Measurements from ENCODE around the gene INPPL1.
A peak's percentile ranks its signal among the peaks of the same experiment; 100 is the strongest.

The INPPL1 gene

DNA sequence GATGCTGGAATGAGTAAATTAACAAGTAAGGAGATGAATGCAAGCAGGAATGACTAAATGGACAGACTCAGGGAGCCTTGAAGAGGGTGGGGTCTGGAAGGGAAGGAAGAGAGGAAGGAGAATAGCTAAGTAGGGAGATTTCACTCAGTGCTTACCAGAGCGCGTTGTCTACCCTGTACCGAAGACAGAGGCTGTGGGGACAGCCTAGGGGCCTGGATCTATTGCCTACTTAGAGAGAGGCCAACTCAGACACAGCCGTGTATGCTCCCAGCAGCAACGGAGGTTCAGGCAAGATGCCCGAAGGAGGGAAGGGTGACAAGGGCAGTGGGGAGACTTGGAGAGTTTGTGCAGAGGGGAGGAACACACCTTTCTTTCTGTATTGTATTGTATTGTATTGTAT is 7.9 kb upstream of the INPPL1 start, which contains the start of gene FOLR2:
Gene FOLR2 (plus strand): TSS at position 157 of the 400 bp plus-strand sequence. CDS start 1,791 bp downstream, outside the sequence.
- DNase-seq (ENCODE audit: low spot score), result no peak

DNA sequence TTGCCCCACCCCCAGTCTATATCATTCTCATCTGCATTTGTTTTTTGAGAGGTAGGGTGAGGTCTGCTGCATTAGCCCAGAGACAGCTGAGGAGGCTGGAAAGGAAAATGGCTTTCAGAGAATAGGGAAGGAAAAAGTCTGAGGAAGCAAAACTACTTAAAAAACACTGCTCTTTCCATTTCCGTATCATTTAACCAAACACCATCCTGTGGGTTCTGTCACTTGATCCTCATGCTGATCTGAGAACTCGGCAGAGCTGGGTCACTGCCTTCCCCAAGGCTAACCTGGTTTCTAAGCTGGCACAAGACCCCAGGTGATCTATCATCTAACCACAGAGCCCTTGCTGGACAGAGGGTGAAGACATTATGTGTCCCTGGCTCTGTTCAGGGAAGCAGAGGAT is 6.7 kb upstream of the INPPL1 start:
- no peak for DNase-seq (ENCODE audit: low spot score)

DNA sequence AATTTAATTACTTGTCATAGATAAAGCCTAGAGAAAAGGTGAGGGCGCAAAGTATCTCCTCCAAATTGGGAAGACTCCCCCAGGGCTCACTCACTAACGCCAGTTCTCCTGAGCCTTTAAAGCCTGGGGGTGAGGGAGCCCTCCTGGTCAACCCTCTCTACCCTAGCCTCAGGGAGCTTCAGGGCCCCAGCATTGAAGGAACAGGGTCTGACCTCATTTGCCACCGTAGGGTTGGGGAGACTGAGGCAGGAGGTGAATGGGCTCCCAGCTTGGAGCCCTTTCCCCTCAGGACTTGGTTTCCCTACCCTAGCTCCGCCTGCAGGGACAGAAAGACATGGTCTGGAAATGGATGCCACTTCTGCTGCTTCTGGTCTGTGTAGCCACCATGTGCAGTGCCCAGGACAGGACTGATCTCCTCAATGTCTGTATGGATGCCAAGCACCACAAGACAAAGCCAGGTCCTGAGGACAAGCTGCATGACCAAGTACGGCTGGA is 6.3 kb upstream of the INPPL1 start:
- no peak for DNase-seq (ENCODE audit: low spot score)

DNA sequence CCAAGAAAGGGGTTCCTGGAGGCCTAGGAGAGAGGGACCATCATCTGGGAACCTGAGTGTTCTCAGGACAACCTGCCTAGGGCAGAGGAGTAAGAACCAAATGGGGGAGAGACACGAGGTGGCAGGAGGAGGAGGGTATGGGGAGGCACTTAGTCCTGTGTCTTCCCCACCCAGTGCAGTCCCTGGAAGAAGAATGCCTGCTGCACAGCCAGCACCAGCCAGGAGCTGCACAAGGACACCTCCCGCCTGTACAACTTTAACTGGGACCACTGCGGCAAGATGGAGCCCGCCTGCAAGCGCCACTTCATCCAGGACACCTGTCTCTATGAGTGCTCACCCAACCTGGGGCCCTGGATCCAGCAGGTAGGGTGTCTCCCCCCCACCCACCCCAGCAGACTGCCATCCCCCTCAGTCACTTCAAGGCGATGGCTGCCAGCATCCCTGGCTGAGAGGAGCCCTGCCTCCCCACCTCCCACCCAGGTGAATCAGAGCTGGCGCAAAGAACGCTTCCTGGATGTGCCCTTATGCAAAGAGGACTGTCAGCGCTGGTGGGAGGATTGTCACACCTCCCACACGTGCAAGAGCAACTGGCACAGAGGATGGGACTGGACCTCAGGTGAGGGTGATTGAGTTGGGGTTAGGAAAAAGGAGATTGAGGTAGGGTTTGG is 3.7 kb upstream of the INPPL1 start:
- no peak for DNase-seq (ENCODE audit: low spot score)

DNA sequence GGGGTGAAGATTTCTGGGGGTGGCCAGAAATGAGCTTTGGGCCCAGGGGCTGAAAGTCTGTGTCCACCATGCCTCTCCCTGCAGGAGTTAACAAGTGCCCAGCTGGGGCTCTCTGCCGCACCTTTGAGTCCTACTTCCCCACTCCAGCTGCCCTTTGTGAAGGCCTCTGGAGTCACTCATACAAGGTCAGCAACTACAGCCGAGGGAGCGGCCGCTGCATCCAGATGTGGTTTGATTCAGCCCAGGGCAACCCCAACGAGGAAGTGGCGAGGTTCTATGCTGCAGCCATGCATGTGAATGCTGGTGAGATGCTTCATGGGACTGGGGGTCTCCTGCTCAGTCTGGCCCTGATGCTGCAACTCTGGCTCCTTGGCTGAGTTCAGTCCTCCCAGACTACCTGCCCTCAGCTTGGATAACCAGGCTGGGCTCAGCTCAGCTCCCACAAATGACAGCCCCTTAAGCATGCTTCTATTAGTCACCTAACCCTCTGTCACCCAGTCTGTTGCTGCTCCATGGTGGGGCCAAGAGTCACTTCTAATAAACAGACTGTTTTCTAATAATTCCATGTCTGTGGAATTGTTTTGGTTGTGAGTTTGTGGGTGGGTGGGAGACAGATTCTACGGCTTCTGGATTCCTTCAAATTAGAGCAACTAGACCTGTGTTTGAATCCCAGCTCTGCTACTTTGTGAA is 3.0 kb upstream of the INPPL1 start:
- DNase-seq (ENCODE audit: low spot score), result no peak

DNA sequence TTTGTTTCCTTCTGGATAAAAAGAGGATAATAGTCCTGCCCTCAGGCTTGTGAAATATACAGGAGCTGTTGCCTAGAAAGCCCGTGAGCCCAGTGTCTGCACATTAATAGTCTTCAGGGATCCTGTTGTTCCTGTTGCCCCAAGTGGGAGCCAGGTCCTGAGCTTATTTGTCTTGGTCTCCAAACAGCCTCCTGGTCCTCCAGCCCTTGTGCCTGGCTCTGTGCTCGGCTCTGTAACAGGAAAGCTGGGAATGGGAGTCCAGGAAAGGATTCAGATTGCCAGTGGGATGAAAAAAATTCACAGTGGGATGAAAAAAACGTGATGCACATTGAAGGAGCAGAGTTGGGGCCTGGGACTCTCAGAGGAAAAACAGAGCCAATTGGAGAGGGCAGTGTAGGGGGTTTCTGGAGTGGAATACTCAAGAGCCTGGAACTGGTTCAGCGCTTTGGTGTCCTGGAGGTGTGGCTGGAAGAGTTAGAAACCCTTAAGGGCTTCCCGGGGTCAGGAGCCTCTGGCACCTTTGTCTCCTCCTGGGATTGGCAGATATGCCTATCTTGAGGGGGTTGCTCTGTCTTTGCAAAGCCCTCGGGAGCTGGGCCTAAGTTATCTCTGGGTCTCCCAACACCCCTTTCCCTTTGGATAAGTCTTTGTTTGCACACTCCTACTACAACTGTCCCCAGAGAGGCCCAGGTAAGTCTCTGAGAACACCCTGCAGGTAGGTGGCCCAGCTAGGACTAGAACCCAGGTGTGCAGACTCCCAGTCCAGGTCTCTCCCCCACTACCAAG is 2.3 kb upstream of the INPPL1 start:
- no peak for DNase-seq (ENCODE audit: low spot score)

DNA sequence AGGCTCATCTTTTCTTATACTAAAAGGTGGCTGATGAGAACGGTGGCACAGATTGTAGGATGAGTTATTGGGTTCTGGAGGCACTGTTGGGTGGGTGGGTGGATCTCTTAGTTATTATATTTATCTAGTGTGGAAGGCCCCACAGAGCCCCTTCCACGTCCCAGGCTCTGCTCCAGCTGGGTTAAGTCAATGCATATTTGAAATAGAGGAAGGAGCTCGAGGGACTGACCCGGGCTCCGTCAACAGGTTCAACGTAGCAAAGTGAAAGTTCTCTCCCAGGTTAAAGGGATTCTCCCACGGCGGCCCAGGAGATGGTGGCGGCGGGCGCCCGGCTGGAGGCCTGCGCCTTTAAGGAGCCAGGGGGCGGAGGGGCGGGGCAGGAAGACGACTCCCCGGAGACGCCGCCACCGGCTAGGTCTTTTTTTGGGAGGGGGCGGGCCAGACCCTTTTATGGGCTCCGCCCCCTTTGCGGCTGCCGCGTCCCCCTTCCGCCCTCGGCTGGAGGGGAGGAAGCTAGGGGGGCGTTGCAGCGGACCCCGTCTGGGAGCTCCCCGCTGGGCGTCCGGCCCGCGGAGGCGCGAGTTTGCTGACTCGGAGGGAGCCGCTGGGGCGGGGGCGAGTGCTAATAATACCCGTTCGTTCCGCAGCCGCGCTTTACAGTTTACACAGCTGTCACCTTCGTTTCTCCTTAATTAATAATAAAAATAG is 1.5 kb upstream of the INPPL1 start:
- peak; percentile 93 for DNase-seq (ENCODE audit: low spot score)

DNA sequence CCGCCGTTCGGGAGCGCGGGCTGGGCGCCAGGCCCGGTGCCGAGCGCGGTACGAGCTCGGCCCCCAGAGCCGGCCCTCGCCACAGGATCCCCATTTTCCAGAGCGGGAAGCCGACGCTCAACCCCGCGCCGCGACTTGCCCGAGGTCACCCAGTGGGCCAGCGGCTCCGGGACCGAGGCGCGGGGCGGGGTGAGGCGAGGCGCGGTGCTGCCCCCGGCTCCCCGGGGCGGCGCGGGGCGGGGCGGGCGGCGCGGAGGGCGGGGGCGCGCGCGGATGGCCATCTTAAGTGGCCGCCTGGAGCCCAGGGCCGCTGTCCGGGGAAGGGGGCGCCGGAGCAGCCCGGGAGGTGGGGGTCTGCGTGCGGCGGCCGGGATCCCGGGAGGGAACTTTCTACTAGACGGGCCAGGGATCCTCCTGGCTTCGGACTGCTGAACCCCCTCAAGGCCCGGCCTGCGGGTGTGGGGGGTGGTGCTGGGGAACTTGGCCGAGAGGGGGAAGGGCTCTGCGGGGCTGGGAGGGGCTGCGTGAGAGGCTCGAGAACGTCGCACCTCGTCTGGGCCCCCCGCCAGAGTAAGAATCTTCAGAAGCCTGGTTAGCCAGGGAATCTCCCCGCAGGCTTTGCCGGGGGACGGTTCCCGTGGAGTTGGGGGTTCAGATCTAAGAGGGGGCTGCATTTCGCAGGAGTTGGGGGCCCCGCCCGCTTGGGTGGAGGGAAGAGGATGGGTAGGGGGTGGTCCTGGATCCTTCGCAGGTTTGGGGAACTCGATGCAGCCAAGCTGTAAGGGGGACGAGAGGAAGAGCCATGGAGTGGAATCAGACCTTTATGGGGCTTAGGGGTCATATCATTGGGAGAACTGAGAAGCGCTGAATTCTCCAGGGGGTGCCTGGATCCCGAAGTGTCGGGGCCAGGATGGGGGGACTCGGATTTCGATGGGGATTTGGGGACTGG is 678 bp upstream of the INPPL1 start:
- DNase-seq (ENCODE audit: low spot score), result peak; percentile 46

DNA sequence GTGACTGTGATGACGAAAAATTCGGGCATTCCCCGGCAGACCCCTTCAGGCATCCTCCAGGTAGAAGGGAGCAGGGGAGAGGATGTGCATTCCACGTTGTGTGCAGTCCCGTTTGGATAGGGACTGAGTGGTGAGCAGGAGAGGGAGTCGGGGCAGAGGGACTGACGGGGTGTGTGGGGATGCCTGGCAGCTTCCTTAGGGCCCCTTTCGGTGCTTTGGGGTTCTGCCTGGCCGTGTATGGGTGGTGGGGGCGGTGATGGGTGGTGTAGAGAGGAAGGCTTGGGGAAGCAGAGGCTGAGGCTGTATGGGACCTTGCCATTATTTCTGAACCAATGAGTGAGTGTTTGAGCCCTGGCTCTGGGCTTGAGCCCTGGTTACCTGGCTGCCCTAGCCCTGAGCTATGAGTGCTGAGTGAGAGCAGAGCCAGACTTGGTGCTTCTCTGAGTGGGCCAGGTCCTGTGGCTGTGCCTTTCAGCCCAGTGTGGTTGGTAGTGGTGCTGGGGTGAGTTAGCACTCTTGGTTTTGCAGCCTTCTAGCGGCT is 914 bp downstream of the INPPL1 start:
- DNase-seq (ENCODE audit: low spot score), result no peak

DNA sequence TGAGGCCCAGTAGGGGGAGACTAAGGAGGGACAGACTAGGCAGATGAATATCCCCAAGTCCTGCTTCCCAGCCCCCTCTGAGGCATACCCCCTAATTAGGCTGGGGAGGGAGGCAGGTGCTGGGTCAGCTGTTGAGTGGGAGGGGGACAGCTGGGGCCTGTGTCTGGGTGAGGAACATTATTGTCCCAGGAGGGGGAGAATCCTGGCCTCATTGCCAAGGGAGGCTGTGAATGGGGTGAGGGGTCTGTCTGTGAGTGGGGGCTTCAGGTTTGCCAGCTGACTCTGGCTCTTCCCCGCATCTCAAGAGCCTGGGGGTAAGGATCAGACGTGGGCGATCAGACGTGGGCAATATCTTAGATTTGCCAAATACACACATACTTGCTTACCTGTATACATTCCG is 2.1 kb downstream of the INPPL1 start:
- no peak for DNase-seq (ENCODE audit: low spot score)

DNA sequence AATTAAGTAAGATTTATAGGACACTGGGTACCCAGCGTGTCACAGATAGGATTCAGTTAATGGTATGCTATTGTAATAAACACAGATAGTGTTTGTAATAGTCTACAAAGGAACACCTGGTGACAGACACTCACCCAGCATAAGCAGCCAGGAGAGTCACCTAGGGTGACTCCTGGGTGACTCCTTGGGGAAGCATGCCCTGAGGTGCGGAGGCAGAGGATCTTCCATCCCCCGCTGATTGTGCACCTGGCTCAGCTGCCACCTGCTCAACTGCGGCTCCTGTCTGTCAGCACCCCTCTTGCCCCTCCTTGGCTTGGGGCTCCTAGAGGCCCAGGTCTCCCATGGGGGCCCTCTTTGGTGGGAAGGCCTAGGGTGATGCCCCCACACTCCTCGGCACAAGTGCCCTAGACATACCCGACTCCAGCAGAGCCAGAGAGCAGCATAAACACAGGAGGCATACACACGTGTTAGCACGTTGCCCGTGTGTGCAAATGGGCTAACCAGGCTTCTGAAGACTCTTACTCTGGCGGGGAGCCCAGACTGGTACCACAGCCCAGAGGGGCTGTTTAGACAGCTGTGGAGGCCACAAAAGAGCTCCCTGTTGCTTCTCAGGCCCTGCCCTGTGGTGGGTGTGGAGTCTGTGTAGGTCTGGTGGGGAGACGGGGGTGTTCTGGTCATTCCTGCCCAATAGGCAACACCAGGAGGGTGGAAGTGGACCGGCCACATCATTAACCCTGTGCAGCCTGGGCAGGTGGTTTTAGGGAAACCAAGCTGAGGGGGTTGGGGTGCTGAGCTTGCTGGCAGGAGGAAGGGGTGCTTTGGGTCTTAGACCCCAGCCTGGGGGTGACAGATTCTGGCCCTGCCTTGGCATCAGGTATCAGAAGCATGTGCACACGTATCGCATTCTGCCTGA is 3.0 kb downstream of the INPPL1 start:
- DNase-seq (ENCODE audit: low spot score), result no peak

DNA sequence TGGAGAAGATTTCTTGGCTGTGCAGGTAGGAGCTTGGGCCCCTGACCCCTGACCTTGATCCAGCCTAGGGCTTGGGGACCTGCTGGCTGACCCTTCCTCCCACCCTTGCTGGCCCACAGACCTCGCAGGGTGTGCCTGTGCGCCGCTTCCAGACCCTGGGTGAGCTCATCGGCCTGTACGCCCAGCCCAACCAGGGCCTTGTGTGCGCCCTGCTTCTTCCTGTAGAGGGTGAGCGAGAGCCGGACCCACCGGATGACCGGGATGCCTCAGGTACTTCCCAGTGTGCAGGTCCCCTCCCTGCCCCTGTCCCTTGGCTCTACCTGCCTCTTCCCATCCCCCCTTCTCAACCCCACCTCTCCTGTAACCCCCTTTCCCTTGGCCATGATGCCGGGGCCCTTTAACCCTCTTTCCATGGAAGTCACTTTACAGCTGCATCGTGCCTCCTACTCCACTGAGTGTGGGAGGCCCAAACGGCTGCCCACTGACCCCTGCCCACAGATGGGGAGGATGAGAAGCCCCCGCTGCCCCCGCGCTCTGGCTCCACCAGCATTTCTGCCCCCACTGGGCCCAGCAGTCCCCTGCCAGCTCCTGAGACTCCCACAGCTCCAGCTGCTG is 3.8 kb downstream of the INPPL1 start:
- DNase-seq (ENCODE audit: low spot score), result no peak

DNA sequence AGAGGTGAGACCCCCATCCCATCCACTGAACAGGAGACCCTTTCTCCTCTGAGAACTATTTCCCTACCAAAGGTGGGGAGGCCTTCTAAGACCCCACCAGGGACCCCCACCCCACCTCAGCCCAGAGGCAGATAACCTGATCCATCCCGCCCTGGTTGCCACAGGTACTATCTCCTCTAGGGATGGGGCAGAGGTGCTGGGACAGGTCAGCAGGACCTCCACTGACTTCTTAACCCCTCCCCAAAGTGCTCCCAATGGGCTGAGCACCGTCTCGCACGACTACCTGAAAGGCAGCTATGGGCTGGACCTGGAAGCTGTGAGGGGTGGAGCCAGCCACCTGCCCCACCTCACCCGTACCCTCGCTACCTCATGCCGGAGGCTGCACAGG is 4.3 kb downstream of the INPPL1 start:
- no peak for DNase-seq (ENCODE audit: low spot score)

DNA sequence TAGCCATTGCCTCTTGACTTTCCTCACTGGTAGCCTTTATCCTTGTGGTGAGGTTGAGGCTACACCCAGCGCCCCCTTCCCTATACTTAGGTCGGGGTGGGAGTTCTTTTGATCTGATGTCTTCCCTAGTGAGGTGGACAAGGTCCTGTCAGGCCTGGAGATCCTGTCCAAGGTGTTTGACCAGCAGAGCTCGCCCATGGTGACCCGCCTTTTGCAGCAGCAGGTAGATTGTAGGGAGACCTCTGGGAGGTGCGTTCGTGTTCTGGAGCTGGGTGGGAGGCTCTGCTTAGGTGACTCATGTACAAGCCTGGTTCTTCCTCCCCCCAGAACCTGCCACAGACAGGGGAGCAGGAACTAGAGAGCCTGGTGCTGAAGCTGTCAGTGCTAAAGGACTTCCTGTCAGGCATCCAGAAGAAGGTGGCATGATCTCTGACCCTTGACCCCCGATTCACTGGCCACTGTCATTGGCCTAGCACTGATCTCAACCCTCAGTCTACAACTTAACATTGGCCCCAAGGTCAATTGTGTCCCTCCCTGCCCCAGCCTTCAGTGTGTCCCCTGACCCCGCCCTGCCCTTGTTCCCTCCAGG is 4.9 kb downstream of the INPPL1 start:
- DNase-seq (ENCODE audit: low spot score), result no peak

DNA sequence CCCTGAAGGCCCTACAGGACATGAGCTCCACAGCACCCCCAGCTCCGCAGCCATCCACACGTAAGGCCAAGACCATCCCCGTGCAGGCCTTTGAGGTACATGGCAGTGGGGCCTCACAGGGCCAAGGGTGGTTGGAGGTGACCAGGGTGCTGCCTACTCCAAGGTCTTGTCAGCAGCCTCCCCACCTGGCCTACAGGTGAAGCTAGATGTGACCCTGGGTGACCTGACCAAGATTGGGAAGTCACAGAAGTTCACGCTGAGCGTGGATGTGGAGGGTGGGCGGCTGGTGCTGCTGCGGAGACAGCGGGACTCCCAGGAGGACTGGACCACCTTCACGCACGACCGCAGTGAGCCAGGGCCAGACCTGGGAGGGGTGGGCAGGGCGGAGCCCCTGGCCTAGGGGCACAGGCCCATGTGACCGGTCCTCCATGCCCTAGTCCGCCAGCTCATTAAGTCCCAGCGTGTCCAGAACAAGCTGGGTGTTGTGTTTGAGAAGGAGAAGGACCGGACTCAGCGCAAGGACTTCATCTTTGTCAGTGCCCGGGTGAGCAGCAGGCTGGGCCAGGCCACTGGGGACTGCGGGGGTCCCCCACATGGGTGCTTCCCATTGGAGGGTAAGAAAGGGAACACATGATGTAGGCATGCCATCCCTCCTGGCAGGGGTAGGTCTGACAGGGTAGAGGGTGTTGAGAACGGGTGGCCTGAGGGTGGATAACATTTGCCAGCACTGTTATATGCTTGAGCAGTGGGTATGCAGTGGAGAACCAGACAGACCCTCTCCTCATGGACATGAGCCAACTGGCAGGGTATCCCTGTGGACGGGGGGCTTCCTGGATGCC is 5.6 kb downstream of the INPPL1 start:
- no peak for DNase-seq (ENCODE audit: low spot score)

DNA sequence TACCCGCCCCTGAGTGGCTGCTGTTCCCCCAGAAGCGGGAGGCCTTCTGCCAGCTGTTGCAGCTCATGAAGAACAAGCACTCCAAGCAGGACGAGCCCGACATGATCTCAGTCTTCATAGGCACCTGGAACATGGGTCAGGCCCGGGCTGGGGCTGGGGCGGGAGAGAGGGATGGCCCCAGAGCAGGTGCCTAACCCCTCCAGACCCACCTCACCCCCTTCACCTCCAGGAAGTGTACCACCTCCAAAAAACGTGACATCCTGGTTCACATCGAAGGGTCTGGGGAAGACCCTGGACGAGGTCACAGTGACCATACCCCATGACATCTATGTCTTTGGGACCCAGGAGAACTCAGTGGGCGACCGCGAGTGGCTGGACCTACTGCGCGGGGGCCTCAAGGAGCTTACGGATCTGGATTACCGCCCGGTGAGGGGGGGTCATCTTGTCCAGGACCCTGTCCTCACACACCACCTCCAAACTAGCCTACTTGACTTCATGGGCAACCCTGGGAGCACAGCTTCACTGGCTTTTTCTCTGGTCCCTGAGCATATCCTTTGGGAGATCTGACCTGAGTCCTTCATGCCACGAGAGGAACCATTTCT is 6.3 kb downstream of the INPPL1 start:
- DNase-seq (ENCODE audit: low spot score), result no peak
